HepG2 (cell line): ENCODE measurements around the gene PNPLA3. TPM values are rescaled to one million over a fixed set of nuclear protein-coding genes. Genes with fewer than 3 reads are reported as not detected.

Experiments
- AFF4 ChIP-seq: sonication (generic); formaldehyde crosslinking; IDR thresholded peaks from 2 replicates; pipeline ENCODE4 v1.4.0; 2020; ENCODE audit warnings: missing genetic modification reagents
- ARID3A ChIP-seq: IDR thresholded peaks from 2 replicates; pipeline ENCODE4 v1.6.1; 2012; ENCODE audit warnings: low read depth, low read length, improper control_type of control experiment
- ARNT2 ChIP-seq: sonication (generic); formaldehyde crosslinking; IDR thresholded peaks from 2 replicates; pipeline ENCODE4 v1.8.0; 2022; ENCODE audit warnings: mild to moderate bottlenecking, low read depth, missing genetic modification reagents, moderate library complexity
- CBX5 ChIP-seq: sonication (generic); formaldehyde crosslinking; IDR thresholded peaks from 2 replicates; pipeline ENCODE4 v1.4.0; 2020; ENCODE audit warnings: missing genetic modification reagents, borderline replicate concordance
- GMEB1 ChIP-seq: sonication (generic); formaldehyde crosslinking; IDR thresholded peaks from 2 replicates; pipeline ENCODE4 v1.5.1; 2020; ENCODE audit warnings: missing genetic modification reagents, mild to moderate bottlenecking, borderline replicate concordance
- GPN1 ChIP-seq: sonication (generic); formaldehyde crosslinking; IDR thresholded peaks from 2 replicates; pipeline ENCODE4 v1.5.1; 2020; ENCODE audit warnings: missing genetic modification reagents, borderline replicate concordance
- GZF1 ChIP-seq: sonication (generic); formaldehyde crosslinking; IDR thresholded peaks from 2 replicates; pipeline ENCODE4 v1.5.1; 2020; ENCODE audit warnings: mild to moderate bottlenecking, missing genetic modification reagents
- NR2F1 ChIP-seq, 2 experiments: fragments of 450-650 bp in 1 of 2; formaldehyde crosslinking in 1 of 2; IDR thresholded peaks; 2 replicates each; pipeline versions ENCODE4 v1.5.0 to v1.6.1; 2016 to 2020; ENCODE audit warnings: mild to moderate bottlenecking in 1 of 2, missing compliant biosample characterization in 1 of 2, missing genetic modification reagents in 1 of 2, moderate library complexity in 1 of 2
- SOX6 ChIP-seq, 2 experiments: fragments of 450-650 bp in 1 of 2; sonication (generic) in 1 of 2; formaldehyde crosslinking in 1 of 2; IDR thresholded peaks; 2 replicates each; pipeline versions ENCODE4 v1.4.0 to v1.6.1; 2017 to 2020; ENCODE audit warnings: antibody characterized with exemption in 1 of 2, mild to moderate bottlenecking in 1 of 2, missing genetic modification reagents in 1 of 2
- STAG1 ChIP-seq: sonication (generic); formaldehyde crosslinking; IDR thresholded peaks from 2 replicates; pipeline ENCODE4 v1.4.0; 2020; ENCODE audit warnings: missing genetic modification reagents
- TOPORS ChIP-seq: sonication (generic); formaldehyde crosslinking; IDR thresholded peaks from 2 replicates; pipeline ENCODE4 v1.8.0; 2023; ENCODE audit warnings: mild to moderate bottlenecking, missing genetic modification reagents
- ZBTB25 ChIP-seq: IDR thresholded peaks from 2 replicates; pipeline ENCODE4 v1.6.1; 2018; ENCODE audit warnings: missing genetic modification reagents
- ZNF101 ChIP-seq: sonication (generic); formaldehyde crosslinking; IDR thresholded peaks from 2 replicates; pipeline ENCODE4 v1.4.0; 2020; ENCODE audit warnings: mild to moderate bottlenecking, low read depth, missing genetic modification reagents, borderline replicate concordance
- ZNF235 ChIP-seq: sonication (generic); formaldehyde crosslinking; IDR thresholded peaks from 2 replicates; pipeline ENCODE4 v1.8.1; 2023; ENCODE audit warnings: mild to moderate bottlenecking, missing genetic modification reagents, borderline replicate concordance
- ZNF256 ChIP-seq: sonication (generic); formaldehyde crosslinking; conservative IDR thresholded peaks from 2 replicates; pipeline ENCODE4 v1.4.0; 2020; ENCODE audit warnings: missing genetic modification reagents
- ZNF510 ChIP-seq: sonication (generic); formaldehyde crosslinking; IDR thresholded peaks from 2 replicates; pipeline ENCODE4 v1.4.0; 2020; ENCODE audit warnings: low read depth, mild to moderate bottlenecking, missing genetic modification reagents
- ZNF530 ChIP-seq: sonication (generic); formaldehyde crosslinking; IDR thresholded peaks from 2 replicates; pipeline ENCODE4 v1.5.0; 2020; ENCODE audit warnings: low read depth, mild to moderate bottlenecking, missing genetic modification reagents
- ZSCAN30 ChIP-seq: sonication (generic); formaldehyde crosslinking; IDR thresholded peaks from 2 replicates; pipeline ENCODE4 v1.5.0; 2020; ENCODE audit warnings: mild to moderate bottlenecking, missing genetic modification reagents
- polyA plus RNA-seq, 8 experiments: library from polyadenylated mRNA; depleted of rRNA in 3 of 8; stranded (reverse) in 7 of 8; unstranded in 1 of 8; fragments of >200 nt; fragmentation: Illumina TruSeq in 4 of 8; extraction: Trizol in 4 of 8; gene quantifications; 2 replicates each; pipeline versions ENCODE4 v1.2.1 to v1.2.3, GENCODE V29; 2011 to 2016; ENCODE audit warnings: low read depth in 4 of 8, missing spikeins in 1 of 8, mixed read lengths in 1 of 8; ENCODE audit not compliant: insufficient read depth in 1 of 8
- total RNA-seq, 5 experiments: library from RNA; depleted of rRNA; stranded (reverse); fragments of >200 nt; fragmentation: Illumina TruSeq; extraction: Trizol; gene quantifications; 2 replicates each; pipeline ENCODE4 v1.2.3, GENCODE V29; 2016; ENCODE audit warnings: low read depth in 1 of 5
- TF ChIP-seq, protein P1 (sequence below): sonication (generic); formaldehyde crosslinking; IDR thresholded peaks from 2 replicates; pipeline ENCODE4 v1.4.0; 2020; ENCODE audit warnings: low read depth, mild to moderate bottlenecking, missing genetic modification reagents

The PNPLA3 gene
- total and polyA plus RNA-seq, 2 of the 13 experiments (the other 11 are each of a cell fraction or from before 2014, with no cell fraction given) = 16.9 to 19.8 TPM

- TF ChIP-seq GMEB1 (CRISPR knock-in tag) (peak; percentile 72), ARNT2 (CRISPR knock-in tag) (peak; percentile 74; the same call in 1 of the 2 replicates), ZNF235 (CRISPR knock-in tag) (no peak), ZNF530 (CRISPR knock-in tag) (no peak), TOPORS (no peak), ZNF256 (CRISPR knock-in tag) (no peak; the same call in 1 of the 2 replicates), ZBTB25 (CRISPR knock-in tag) (no peak), GPN1 (CRISPR knock-in tag) (no peak), SOX6 (IDR thresholded peaks at IDR 0.05) (no peak), SOX6 (CRISPR knock-in tag; IDR thresholded peaks at IDR 0.05) (0 out of 2 replicates have a peak, but pooled peaks have one; percentile 18), ZNF510 (CRISPR knock-in tag) (no peak), ARID3A (no peak), CBX5 (CRISPR knock-in tag) (no peak), STAG1 (CRISPR knock-in tag) (no peak), GZF1 (CRISPR knock-in tag) (no peak), NR2F1 (CRISPR knock-in tag; IDR thresholded peaks at IDR 0.05) (no peak), ZSCAN30 (CRISPR knock-in tag) (no peak), AFF4 (CRISPR knock-in tag) (no peak), ZNF101 (CRISPR knock-in tag) (no peak)
- TF ChIP-seq, protein P1, sequence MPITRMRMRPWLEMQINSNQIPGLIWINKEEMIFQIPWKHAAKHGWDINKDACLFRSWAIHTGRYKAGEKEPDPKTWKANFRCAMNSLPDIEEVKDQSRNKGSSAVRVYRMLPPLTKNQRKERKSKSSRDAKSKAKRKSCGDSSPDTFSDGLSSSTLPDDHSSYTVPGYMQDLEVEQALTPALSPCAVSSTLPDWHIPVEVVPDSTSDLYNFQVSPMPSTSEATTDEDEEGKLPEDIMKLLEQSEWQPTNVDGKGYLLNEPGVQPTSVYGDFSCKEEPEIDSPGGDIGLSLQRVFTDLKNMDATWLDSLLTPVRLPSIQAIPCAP (CRISPR knock-in tag) = no peak
Measured at GRCh38 chr22:43923631-43924464, at the start of gene PNPLA3 (continued).
